HFFc6 (cell line): ENCODE measurements around the gene ATOSB. TPM values are rescaled to one million over a fixed set of nuclear protein-coding genes. Genes with fewer than 3 reads are reported as not detected.
A peak's percentile ranks its signal among the peaks of the same experiment; 100 is the strongest.

ENCODE experiments used
- DNase-seq: peaks from one replicate; pipeline ENCODE4 v3.0.0-alpha.2; 2018
- H3K27ac Mint-ChIP-seq: 2 replicates; pipeline ENCODE4 v1.8.0; 2020; ENCODE audit warnings: mild to moderate bottlenecking, mixed read lengths
- H3K27me3 Mint-ChIP-seq: 2 replicates; pipeline ENCODE4 v1.8.0; 2021; ENCODE audit warnings: mild to moderate bottlenecking, moderate library complexity, mixed read lengths; ENCODE audit not compliant: insufficient read depth
- H3K36me3 Mint-ChIP-seq: 2 replicates; pipeline ENCODE4 v1.8.0; 2021; ENCODE audit warnings: low read depth, mixed read lengths
- H3K4me1 Mint-ChIP-seq: 2 replicates; pipeline ENCODE4 v1.8.0; 2020; ENCODE audit warnings: low read depth, mixed read lengths
- H3K4me3 Mint-ChIP-seq: 2 replicates; pipeline ENCODE4 v1.8.0; 2020; ENCODE audit warnings: mild to moderate bottlenecking, moderate library complexity, mixed read lengths
- H3K9me3 Mint-ChIP-seq: 2 replicates; pipeline ENCODE4 v1.8.0; 2020; ENCODE audit warnings: mild to moderate bottlenecking, mixed read lengths
- CTCF ChIP-seq: fragments of 200-600 bp; sonication (generic); IDR thresholded peaks from 2 replicates; pipeline ENCODE4 v1.5.0; 2021; ENCODE audit warnings: antibody characterized with exemption, mild to moderate bottlenecking
- total RNA-seq, 6 experiments: library from RNA; stranded (reverse); fragmentation: NEBNext Ultra II Directional; extraction: Animal tissue kit (Norgen Biotek cat#: 25700); gene quantifications; 2 replicates in 1 of 6; 3 replicates in 5 of 6; pipeline ENCODE4 v1.2.3, GENCODE V29; 2021

Gene ATOSB
- total RNA-seq, 6 experiments from 2014 or later, result 45.9 to 56.5 (median 49.5) TPM

- peak overlapping the region; percentile 89 for H3K4me3 Mint-ChIP-seq
- H3K9me3 Mint-ChIP-seq, result no peaks in the 10 kb centered on the region
- H3K4me1 Mint-ChIP-seq, result peaks cover 55% of the 10 kb centered on the region
- H3K36me3 Mint-ChIP-seq, result peaks cover 5% of the 10 kb centered on the region
- no peak for TF ChIP-seq CTCF
- H3K27me3 Mint-ChIP-seq, result peaks cover 7% of the 10 kb centered on the region; the same call in 1 of the 2 replicates
- H3K27ac Mint-ChIP-seq, result peak overlapping the region; percentile 97
- peak; percentile 98 for DNase-seq
Measured at GRCh38 chr9:35111001-35111933, 4.4 kb downstream of the ATOSB start.

DNA sequence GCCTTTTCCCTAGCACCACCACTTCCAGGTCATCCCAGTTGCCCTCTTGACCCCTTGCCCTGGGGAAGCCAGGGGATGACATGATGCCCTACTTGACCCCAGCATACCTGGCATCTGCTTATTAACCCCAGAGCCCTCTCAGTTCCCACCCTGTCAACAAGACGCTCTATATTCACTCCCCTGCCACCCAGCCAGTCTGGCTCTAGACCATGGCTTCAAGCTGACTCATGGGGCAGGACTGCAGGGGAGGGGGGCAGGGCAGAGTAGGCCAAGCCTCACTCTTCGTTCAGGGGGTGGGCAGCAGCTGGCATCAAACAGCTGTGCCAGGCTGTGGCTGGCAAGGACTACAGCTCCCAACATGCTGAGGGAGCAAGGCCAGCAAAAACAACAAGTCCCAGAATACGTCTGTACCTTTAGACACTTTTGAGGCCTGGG lies 5.3 kb downstream of the ATOSB start:
- no peak for TF ChIP-seq CTCF
- peaks cover 14% of the 10 kb centered on the region for H3K36me3 Mint-ChIP-seq
- peak; percentile 52 for DNase-seq
- H3K4me1 Mint-ChIP-seq, result peaks cover 53% of the 10 kb centered on the region
- peak overlapping the region; percentile 97 for H3K27ac Mint-ChIP-seq
- H3K4me3 Mint-ChIP-seq, result peak overlapping the region; percentile 89
- no peaks in the 10 kb centered on the region for H3K9me3 Mint-ChIP-seq
- peaks cover 7% of the 10 kb centered on the region; the same call in 1 of the 2 replicates for H3K27me3 Mint-ChIP-seq

- no peak for TF ChIP-seq CTCF
- H3K36me3 Mint-ChIP-seq, result peaks cover 14% of the 10 kb centered on the region
- H3K27ac Mint-ChIP-seq, result peak overlapping the region; percentile 97
- no peaks in the 10 kb centered on the region for H3K9me3 Mint-ChIP-seq
- peak overlapping the region; percentile 89; the same call in 1 of the 2 replicates for H3K4me3 Mint-ChIP-seq
- H3K27me3 Mint-ChIP-seq, result peaks cover 7% of the 10 kb centered on the region; the same call in 1 of the 2 replicates
- H3K4me1 Mint-ChIP-seq, result peaks cover 50% of the 10 kb centered on the region
- DNase-seq, result no peak
Measured at GRCh38 chr9:35108946-35109575, 6.6 kb downstream of the ATOSB start.

DNA sequence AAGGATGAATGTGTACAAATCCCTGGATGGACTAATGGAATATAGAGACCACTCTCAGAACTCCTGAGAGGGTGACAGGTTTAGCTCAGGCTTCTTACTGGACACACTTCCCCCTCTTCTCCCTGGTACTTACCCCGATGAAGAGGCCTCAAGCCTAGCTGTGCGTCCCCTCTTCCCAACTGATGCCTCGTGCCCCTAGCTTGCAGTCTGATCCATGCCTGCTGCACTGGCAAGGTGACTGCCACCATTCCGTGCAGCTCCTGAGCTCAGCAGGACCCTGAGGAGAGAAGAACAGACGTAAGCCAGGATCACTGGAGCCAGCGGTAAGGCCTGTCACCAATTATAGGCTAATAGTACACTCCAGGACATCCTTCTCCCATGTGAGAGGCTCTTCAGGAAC lies 7.2 kb downstream of the ATOSB start:
- no peak overlapping the region for H3K4me3 Mint-ChIP-seq
- no peak for TF ChIP-seq CTCF
- H3K4me1 Mint-ChIP-seq, result peaks cover 50% of the 10 kb centered on the region
- no peaks in the 10 kb centered on the region for H3K9me3 Mint-ChIP-seq
- peak overlapping the region; percentile 25; the same call in 1 of the 2 replicates for H3K27ac Mint-ChIP-seq
- DNase-seq, result no peak
- peaks cover 7% of the 10 kb centered on the region for H3K27me3 Mint-ChIP-seq
- peaks cover 9% of the 10 kb centered on the region for H3K36me3 Mint-ChIP-seq

GRCh38 chr9:35107297-35108290 lies 8.1 kb downstream of the ATOSB start:
- H3K4me1 Mint-ChIP-seq, result peaks cover 50% of the 10 kb centered on the region
- H3K4me3 Mint-ChIP-seq, result no peak overlapping the region
- H3K27me3 Mint-ChIP-seq, result peaks cover 10% of the 10 kb centered on the region
- DNase-seq, result no peak
- H3K27ac Mint-ChIP-seq, result no peak overlapping the region
- no peaks in the 10 kb centered on the region for H3K9me3 Mint-ChIP-seq
- no peak for TF ChIP-seq CTCF
- peaks cover 8% of the 10 kb centered on the region; the same call in 1 of the 2 replicates for H3K36me3 Mint-ChIP-seq
